Heart left ventricle (tissue), 16 donors: ENCODE measurements around the gene SDF2L1. TPM values are rescaled to one million over a fixed set of nuclear protein-coding genes. Genes with fewer than 3 reads are reported as not detected.

ENCODE experiments used
- ATAC-seq, 4 donors: fragments of 200-7000 bp; cut with Tn5 transposase; one replicate each; pipeline ENCODE4 v1.9.1; 2020 to 2022; ENCODE audit warnings: moderate library complexity in 4 of 4, mild to moderate bottlenecking in 3 of 4, moderate number of reproducible peaks in 1 of 4
- DNase-seq, 5 donors: peaks; one replicate each; pipeline ENCODE4 v3.0.0-alpha.2; 2020
- H3K27ac ChIP-seq, 12 donors: fragments of 200-600 bp; sonication (generic) in 4 of 12; one replicate each; pipeline versions ENCODE4 v1.5.0 to v1.8.0; 2016 to 2022; ENCODE audit warnings: mild to moderate bottlenecking in 2 of 12
- H3K27me3 ChIP-seq, 9 donors: fragments of 200-600 bp; sonication (generic) in 2 of 9; one replicate each; pipeline versions ENCODE4 v1.5.1 to v1.8.0; 2016 to 2022; ENCODE audit warnings: mild to moderate bottlenecking in 3 of 9
- H3K36me3 ChIP-seq, 9 donors: fragments of 200-600 bp; sonication (generic) in 2 of 9; one replicate each; pipeline versions ENCODE4 v1.5.0 to v1.8.0; 2018 to 2022; ENCODE audit warnings: mild to moderate bottlenecking in 2 of 9
- H3K4me1 ChIP-seq, 12 donors: fragments of 200-600 bp; sonication (generic) in 4 of 12; one replicate each; pipeline versions ENCODE4 v1.5.0 to v1.8.0; 2016 to 2022; ENCODE audit warnings: mild to moderate bottlenecking in 3 of 12
- H3K4me3 ChIP-seq, 12 donors: fragments of 200-600 bp; sonication (generic) in 4 of 12; one replicate each; pipeline versions ENCODE4 v1.5.0 to v1.8.0; 2017 to 2022; ENCODE audit warnings: mild to moderate bottlenecking in 9 of 12, moderate library complexity in 4 of 12
- H3K9me3 ChIP-seq, 12 donors: fragments of 200-600 bp; sonication (generic) in 4 of 12; one replicate each; pipeline versions ENCODE4 v1.5.0 to v1.8.0; 2016 to 2022; ENCODE audit warnings: mild to moderate bottlenecking in 1 of 12
- CTCF ChIP-seq, 12 donors: fragments of 200-600 bp; sonication (generic) in 4 of 12; IDR thresholded peaks; one replicate each; pipeline versions ENCODE4 v1.5.0 to v1.8.0; 2018 to 2022; ENCODE audit warnings: antibody characterized with exemption in 12 of 12, mild to moderate bottlenecking in 5 of 12
- POLR2A ChIP-seq, 2 donors: fragments of 450-650 bp; IDR thresholded peaks; one replicate each; pipeline ENCODE4 v1.6.1; 2017; ENCODE audit warnings: antibody characterized with exemption in 2 of 2, mild to moderate bottlenecking in 2 of 2, moderate library complexity in 2 of 2
- WGBS, 4 donors: extraction: QIAGEN DNeasy Blood & Tissue Kit in 2 of 4; methylation state at CpG; one replicate each; pipeline versions ENCODE4 v1.1.5 to v1.1.7; 2013 to 2018; 5-methylcytosine and 5-hydroxymethylcytosine counted together
- intact Hi-C, 10 donors: fragments of 100-400 bp; cut with DNase I; formaldehyde crosslinking; loops; one replicate each; pipeline versions ENCODE4 v1.11.1 to v1.14.2; 2022
- polyA plus RNA-seq, 2 donors: library from polyadenylated mRNA; stranded (reverse); fragments of 200-250 nt; gene quantifications; one replicate each; pipeline ENCODE4 v1.2.3, GENCODE V29; 2013
- total RNA-seq, 9 donors: library from RNA; depleted of rRNA in 2 of 9; stranded (reverse); fragments of >200 nt in 2 of 9; fragmentation: NEBNext Ultra II Directional in 3 of 9; extraction: Animal tissue kit (Norgen Biotek cat#: 25700) in 3 of 9; gene quantifications; one replicate each; pipeline versions ENCODE4 v1.1.0 to v1.2.4, GENCODE V29; 2016 to 2023
- donor health status: ischemic (EF 13 %, LVEDD 7.1; RV severe dilation, severe dysfunction).
- donor health status: healthy with polysubstance abuse.
- donor health status: DM: no; HTN: yes; CAD: no.
- donor health status: DM: no; HTN: no; CAD: no.
- donor health status: ischemic (EF 25% LVEDD 6.9; RV normal size, moderate dysfunction).
- donor health status: ischemic (EF 25% LVEDD 5.7; RV mildly dilated, moderate dysfunction).
- donor health status: healthy.
- donor health status: DM: yes; HTN: yes; CAD: no.
- donor health status: ischemic (EF 35%, LVEDD 5.7; RV mildly dilated, moderate dysfunction).
- donor health status: nonischemic (EF 11% LVEDD 7.7; RV severe dilation, severe dysfunction).
- donor health status: DM: yes; HTN: yes; CAD: no.
- donor health status: PGD.
- donor health status: ischemic (EF 29% LVEDD 5.4; RV normal size, mild dysfunction).
- donor health status: nonischemic (EF 23%, LVEDD 6.1; RV moderate dilation, normal function).

Gene SDF2L1
- total and polyA plus RNA-seq, 11 donors = 14.1 to 226 (median 24.5) TPM

- Histone ChIP-seq H3K9me3 (no peaks in the 10 kb centered on the region), H3K27me3 (no peaks in the 10 kb centered on the region), H3K4me1 (peaks cover 0 to 60% (median 25%) of the 10 kb centered on the region in 12 donors), H3K36me3 (peaks cover 0 to 32% (median 8%) of the 10 kb centered on the region in 9 donors), H3K4me3 (no peak overlapping the region), H3K27ac (no peak overlapping the region)
- DNase-seq (no peak), ATAC-seq (no peak)
- TF ChIP-seq POLR2A (IDR thresholded peaks at IDR 0.05) = no peak
- no peak for TF ChIP-seq CTCF (IDR thresholded peaks at IDR 0.05)
- WGBS, 4 donors = 88 to 97% (median 95%) methylated on average over 3 of the region's 3 CpGs
- intact Hi-C loops = loop anchor here in 2 of 10 donors (5.0 kb wide), 1 partner anchor 49 kb away; no protein-coding TSS in a partner anchor
Measured at GRCh38 chr22:21621025-21621424, 21.1 kb upstream of the SDF2L1 start.

- DNase-seq = peak in 2 of 5 donors; percentile 44
- Histone ChIP-seq H3K9me3 (no peaks in the 10 kb centered on the region), H3K36me3 (peaks cover 0 to 42% (median 8%) of the 10 kb centered on the region in 9 donors), H3K27ac (peak overlapping the region in 1 of 12 donors; percentile 52), H3K4me1 (peaks cover 0 to 61% (median 26%) of the 10 kb centered on the region in 12 donors), H3K27me3 (no peaks in the 10 kb centered on the region), H3K4me3 (no peak overlapping the region)
- no peak for ATAC-seq
- WGBS, 4 donors = 55 to 68% (median 66%) methylated on average over 16 to 17 of the region's 17 CpGs
- TF ChIP-seq POLR2A (IDR thresholded peaks at IDR 0.05) = no peak
- no peak for TF ChIP-seq CTCF (IDR thresholded peaks at IDR 0.05)
- intact Hi-C loops = loop anchor here in 2 of 10 donors (5.0 kb wide), 1 partner anchor 50 kb away; no protein-coding TSS in a partner anchor
Measured at GRCh38 chr22:21622011-21622918, 19.8 kb upstream of the SDF2L1 start.

GRCh38 chr22:21622919-21623647, 19.0 kb upstream of the SDF2L1 start:
- ATAC-seq (no peak), DNase-seq (no peak)
- Histone ChIP-seq H3K9me3 (no peaks in the 10 kb centered on the region), H3K4me3 (no peak overlapping the region), H3K36me3 (peaks cover 0 to 46% (median 8%) of the 10 kb centered on the region in 9 donors), H3K27ac (no peak overlapping the region), H3K27me3 (no peaks in the 10 kb centered on the region), H3K4me1 (peaks cover 0 to 63% (median 26%) of the 10 kb centered on the region in 12 donors)
- TF ChIP-seq CTCF (IDR thresholded peaks at IDR 0.05) (no peak), POLR2A (IDR thresholded peaks at IDR 0.05) (no peak)
- 86 to 89% (median 86%) methylated on average over 23 of the region's 23 CpGs for WGBS, 4 donors
- intact Hi-C loops = loop anchor here in 2 of 10 donors (5.0 kb wide), 1 partner anchor 51 kb away; no protein-coding TSS in a partner anchor

GRCh38 chr22:21623648-21623970, 18.5 kb upstream of the SDF2L1 start:
- no peak overlapping the region for H3K27ac ChIP-seq
- no peak overlapping the region for H3K4me3 ChIP-seq
- no peaks in the 10 kb centered on the region for H3K9me3 ChIP-seq
- H3K36me3 ChIP-seq = peaks cover 0 to 48% (median 8%) of the 10 kb centered on the region in 9 donors
- no peak for DNase-seq
- TF ChIP-seq CTCF (IDR thresholded peaks at IDR 0.05) (no peak), POLR2A (IDR thresholded peaks at IDR 0.05) (no peak)
- intact Hi-C loops = loop anchor here in 2 of 10 donors (5.0 kb wide), 1 partner anchor 51 kb away; no protein-coding TSS in a partner anchor
- 60 to 87% (median 82%) methylated on average over 3 to 7 of the region's 7 CpGs for WGBS, 4 donors
- H3K4me1 ChIP-seq = peaks cover 0 to 69% (median 26%) of the 10 kb centered on the region in 12 donors
- ATAC-seq = peak in 1 of 4 donors; percentile 3
- H3K27me3 ChIP-seq = no peaks in the 10 kb centered on the region
